HG03039 (cell line): ENCODE data around the gene DIPK2A.

ENCODE experiments used
- ATAC-seq: cut with Tn5 transposase; IDR thresholded peaks from one replicate; pipeline ENCODE4 v1.9.1; 2021; ENCODE audit warnings: mild to moderate bottlenecking, moderate library complexity; ENCODE audit not compliant: unreplicated experiment

Gene DIPK2A

DNA sequence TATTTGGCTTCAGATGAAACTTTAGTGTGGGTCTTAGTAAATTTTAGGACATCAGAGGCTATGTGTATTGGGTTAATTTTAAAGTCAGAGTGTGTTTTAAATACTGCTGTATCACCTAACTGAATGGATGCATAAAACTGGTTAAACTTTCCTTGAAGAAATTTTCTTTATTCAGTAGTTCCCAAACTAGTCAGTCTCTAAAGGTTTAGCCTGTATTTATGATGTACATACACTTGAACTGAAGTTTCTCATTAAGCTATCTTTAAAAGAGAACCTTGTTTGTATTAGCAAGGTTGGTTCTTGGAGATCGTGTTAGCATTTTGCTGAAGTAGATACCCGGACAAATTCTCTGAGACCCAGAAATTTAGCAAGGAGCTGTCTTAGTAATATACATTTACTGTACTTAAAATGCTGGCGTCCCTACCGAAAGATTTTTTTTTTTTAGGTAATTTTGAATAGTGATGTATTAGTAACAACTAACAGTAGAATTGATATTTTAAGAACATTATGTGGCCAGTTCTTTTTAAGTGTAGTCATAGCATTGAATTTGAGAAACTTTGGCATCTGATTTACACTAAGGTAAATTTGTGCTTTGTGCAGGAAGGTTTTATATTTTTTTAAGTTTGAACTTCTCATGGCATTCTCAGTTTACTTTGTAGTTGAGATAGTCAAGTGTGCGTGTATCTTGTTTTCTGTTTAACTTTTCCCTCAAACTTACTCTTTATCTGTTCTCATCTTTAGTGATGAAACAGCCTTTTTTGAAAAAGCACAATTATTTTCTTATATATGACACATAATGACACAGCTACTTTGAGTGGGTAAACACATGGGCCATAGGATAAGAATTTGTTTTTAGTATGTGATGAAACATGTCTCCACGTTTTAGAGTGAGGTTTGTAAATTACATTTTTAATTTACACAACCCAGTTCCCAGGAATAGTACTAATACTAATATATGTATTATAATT, 2.9 kb downstream of the DIPK2A start:
- ATAC-seq = no peak

DNA sequence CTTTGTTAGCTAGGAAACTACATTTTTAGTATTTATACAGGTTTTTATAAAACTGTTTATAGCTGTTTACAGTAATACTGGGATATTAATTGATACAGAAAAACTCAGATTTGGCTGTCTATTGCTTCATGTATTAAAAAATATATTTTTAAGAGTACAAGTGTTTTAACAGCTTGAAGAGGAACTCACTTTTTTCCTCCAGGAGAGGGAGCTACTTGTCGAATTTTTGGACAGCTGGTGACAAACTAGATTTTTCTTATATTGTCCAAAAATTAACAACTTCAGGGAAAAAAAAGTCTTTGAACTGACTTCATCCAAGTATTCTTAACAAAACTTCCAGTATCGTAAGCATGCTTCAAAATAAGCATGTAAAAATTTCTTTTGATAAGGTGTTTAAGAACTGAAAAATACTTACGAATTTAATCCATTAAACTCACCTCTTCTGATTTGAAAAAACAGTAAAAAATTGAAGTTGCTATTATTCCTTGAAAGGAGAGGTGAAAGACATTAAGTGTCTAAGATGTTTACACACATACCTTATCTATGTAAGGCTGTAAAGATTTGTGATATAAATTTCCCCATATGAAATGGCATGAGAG, 4.0 kb downstream of the DIPK2A start:
- no peak for ATAC-seq

DNA sequence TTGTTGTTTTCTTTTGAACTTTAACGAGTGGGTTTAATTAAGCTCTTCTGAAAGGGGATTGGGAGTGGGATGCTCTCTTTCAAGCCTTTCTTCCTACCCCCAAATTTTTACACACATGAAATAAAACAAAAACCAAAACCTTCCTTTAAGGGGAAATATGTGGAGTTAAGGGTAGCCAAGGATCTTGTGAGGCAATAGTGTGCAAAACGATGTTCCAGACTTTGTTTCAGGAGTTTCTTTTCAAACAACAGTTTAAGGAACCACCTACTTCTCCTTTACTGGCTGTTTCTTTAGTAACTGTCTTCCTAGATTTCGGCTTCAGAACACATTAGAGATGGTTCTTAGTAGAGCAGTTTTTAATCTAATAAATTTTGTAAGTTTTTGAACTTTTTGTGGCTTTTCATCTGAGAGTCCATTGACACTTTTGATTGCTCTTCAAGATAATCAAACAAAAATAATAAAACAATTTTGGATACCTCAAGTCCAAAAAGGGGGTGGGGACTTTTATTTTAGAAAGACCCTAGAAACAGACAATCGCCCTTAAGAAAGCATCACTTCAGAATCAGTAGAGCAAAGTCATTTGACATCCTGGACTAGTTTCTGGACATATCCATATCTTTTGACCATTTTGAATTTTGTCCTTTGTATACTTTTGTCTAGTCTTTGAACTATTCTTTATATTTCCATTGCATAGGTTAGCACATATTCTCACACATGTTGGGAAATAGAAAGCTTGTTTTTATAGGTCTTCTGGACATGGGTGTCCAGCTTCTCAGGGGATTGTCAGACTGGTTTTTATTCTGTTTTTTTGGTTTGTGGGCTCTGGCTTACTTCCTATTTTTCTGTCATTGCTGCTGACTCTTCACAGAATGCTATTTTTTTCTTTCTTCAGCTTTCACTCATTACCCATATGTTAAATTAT, 6.0 kb downstream of the DIPK2A start:
- ATAC-seq = peak; percentile 29

DNA sequence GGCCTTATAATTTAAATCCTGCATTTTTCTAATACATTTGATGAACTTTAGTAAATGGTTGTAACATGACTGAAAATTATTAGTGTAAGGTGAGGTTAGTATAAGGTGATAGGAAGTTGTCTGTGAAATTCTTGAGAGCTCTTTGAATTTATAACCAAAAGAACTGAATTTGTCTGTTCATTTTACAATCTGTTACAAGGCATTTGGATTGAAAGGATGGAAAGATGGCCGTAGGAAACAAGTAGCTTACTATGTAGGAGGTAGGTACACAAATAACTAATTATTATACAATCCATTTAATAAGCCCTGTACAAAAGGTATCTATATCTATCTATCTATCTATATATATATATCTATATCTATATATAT, 6.6 kb downstream of the DIPK2A start:
- no peak for ATAC-seq

DNA sequence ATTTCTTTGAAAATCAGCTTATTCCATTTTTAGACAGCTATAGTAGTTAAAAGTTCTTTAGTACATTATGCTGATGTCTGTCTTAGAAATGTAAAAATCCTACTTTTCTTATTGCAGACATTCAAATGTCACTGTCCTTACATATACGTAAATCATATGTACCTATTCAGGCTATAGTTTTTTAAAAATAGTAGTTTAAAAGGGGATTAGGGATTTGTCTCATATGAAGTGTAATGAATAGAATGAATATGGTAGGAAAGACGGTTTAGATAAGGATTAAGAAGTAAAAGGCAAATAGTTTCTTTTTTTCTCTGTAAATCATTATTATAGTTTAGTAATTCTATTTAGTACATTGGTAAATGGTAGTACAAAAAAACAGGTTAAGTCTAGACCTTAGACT, 7.4 kb downstream of the DIPK2A start:
- ATAC-seq = no peak

DNA sequence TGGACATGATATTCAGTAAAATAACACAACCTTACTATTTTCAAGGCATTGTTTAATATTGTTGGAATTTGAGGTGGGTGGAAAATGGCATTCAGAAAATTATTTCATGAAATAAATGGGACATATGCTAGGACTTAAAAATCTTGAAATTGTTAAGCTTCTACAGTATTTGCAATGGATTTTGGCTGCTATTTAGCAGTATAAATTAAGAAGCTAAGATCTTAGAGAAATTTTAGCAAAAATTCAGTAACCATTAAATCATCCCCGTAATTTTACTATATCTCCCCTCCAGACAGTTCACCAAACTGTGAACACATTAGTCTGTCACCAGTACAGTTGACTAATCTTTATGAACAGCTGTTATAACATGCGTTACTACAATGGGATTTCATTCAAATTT, 8.2 kb downstream of the DIPK2A start:
- no peak for ATAC-seq

DNA sequence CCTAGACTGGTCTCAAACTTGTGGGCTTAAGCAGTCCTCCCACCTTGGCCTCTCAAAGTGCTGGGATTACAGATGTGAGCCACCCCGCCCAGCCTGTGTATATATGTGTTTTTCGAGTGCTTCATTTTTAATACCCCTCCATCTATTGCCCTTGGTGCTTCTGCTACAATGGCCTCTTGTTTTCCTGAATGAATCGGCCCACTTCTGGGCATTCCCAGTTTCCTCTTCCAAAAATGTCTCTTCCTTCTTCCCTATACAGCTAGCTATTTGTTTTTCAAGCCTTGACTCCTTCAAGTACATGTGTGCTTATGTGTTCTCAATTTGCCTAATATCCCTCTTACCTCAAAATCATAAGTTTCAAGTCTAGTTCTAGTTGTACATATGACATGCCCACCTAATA, 16.7 kb downstream of the DIPK2A start:
- ATAC-seq = no peak

DNA sequence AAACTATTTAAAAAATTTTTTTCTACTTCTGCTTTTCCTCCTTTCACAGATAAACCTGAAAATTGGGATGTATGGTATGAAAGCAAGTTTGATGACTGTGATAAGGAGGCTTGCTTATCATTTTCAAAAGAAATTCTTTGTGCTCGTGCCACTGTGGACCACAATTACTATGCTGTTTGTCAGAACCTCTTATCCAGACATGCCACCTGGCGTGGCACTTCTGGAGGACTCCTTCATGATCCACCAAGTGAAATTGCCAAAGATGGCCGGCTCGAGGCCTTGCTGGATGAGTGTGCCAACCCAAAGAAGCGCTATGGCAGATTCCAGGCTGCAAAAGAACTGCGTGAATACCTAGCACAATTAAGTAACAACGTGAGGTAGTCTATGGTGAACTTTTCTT, 17.8 kb downstream of the DIPK2A start:
- ATAC-seq = no peak

DNA sequence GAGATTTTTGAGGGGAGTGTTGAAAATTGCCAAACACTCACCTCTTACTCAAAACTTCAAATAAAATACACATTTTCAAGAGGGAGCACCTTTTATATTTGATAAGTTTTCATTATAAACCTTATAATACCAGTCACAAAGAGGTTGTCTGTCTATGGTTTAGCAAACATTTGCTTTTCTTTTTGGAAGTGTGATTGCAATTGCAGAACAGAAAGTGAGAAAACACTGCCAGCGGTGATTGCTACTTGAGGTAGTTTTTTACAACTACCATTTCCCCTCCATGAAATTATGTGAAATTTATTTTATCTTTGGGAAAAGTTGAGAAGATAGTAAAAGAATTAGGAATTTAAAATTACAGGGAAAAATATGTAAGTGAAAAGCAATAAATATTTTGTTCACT, 20.1 kb downstream of the DIPK2A start:
- no peak for ATAC-seq

DNA sequence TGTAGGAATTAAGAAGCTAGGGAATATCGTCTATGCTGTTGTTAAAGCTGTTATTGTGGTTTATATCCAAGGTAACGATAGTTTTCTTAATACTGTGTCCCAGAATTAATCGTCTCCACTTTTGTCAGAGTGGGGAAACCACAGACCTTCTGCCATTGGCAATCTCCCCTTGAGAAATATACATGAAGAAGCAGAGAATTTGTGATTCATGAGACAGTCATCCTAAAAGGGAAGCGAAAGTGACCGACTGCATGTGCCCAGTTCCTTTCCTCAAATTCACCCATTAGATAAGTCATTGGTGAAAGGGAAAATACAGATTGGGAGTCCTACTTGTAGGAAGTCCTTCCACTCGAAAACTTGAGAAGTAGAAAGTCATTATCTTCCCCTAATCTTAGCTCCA, 26.6 kb downstream of the DIPK2A start:
- ATAC-seq = no peak

DNA sequence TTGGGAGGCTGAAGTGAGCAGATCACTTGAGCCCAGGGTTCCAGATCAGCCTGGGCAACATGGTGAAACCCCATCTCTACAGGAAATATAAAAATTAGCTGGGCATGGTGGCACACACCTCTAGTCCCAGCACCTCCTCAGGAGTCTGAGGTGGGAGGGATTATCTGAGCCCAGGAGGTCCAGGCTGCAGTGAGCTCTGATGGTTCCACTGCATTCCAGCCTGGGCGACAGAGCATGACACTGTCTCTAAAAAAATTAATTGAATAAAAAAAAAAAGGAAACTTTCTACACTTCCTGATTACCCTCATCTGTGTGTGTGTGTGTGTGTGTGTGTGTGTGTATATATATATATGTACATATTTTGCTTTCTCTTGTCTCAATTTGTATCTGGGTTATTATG, 31.4 kb downstream of the DIPK2A start:
- no peak for ATAC-seq

DNA sequence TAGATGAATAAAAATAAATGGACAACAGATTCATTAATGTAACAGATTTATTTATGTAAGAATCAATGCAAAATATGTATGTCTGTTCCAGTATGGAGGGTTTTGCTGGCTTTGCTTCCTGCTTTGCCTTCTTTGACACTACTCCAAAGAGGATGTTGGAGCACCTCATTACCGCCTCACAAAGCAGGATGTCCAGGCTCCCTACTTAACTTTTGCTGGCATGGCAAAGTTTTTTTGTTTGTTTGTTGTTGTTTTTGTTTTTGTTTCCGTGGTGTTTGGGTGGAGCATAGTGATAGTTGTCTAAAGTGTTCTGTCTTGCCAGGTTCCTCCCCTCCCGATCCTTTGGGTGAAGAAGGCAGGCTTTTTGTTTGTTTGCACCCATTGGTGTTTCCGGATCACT, 38.7 kb downstream of the DIPK2A start:
- no peak for ATAC-seq

DNA sequence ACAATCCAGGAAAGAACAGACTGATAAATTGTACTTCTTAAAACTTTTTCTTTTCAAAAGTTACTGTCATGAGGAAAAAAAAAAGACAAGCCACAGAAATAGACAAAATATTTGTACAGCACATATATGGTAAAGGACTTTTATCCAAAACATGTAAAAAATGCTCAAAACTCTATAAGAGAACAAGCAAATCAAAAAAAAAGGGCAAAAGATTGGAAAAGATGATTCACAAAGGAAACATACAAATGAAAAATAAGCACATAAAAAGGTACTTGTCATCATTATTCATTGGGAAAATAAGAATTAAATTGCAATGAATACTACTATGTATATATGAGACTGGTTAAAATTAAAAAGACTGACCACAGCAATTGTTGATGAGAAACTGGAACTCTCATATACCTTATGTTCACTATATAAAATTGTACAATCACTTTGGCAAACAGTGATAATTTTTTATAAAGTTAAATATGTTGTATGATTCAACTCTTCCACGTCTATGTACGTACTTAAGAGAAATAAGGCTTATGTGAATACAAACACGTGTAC, 39.7 kb downstream of the DIPK2A start:
- ATAC-seq = no peak

DNA sequence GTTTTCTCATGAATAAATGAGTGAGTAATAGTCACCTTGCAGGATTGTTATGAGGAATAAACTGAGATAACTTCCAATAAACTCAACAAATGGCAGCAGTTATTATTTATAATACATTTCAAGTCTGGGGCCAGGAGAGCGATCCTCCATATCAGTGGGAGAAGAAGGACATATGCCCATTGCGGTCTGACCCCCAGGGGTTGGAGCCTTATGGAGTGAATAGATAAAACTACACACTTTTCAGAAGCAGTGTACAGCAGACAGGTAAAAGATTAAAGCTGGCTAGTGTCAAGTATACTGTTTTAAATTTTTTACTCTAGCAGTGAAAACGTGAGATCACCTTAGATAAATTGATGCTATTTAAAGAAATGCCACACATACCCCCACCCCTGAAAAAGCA, 43.5 kb downstream of the DIPK2A start:
- ATAC-seq = no peak

DNA sequence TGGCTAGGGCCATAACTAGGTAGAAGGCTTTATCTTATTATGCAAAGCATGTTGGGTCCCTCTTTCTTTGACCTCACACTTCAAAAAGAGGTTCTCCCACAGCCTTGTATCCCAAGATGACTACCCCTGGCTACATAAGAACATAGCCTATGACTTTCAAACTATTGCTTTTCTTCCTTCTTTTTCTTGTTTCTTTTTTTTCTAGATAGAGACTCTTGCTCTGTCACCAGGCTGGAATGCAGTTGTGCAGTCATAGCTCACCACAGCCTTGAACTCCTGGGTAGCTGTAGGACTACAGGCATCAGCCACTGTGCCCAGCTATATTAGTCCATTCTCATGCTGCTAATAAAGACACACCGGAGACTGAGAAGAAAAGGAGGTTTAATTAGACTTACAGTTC, 47.2 kb downstream of the DIPK2A start:
- no peak for ATAC-seq
